Measurements from ENCODE around the gene WNT11. TPM values are rescaled to one million over a fixed set of nuclear protein-coding genes. Genes with fewer than 3 reads are reported as not detected.

The WNT11 gene
- total and polyA plus RNA-seq, 2 donors = 1.1 to 1.5 TPM

DNA sequence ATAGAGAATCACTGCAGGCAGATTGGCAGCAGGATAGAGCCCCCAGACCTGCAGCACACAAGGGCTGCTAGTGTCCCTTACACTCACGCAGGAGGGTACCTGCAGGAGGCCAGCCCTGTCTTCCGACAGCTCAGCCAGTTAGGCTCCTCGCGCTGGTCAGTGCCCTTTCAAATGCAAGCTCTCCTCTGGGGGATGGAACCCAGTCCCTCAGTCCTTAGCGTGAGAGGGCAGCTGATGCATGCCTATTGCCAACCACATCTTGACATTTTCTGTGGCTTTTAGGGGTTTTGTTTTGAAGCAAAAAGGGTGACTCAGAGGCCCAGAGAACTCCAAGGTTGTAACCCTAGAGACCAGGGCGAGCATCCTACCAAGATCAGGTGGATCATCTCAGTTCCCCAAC is 40.0 kb downstream of the WNT11 start:
- 90% methylated on average over 6 of the region's 6 CpGs for WGBS
- no peaks in the 10 kb centered on the region for H3K4me1 ChIP-seq (ENCODE audit: control insufficient read depth in 2 of 2, insufficient read depth in 2 of 2, low read length in 2 of 2)
- no peaks in the 10 kb centered on the region for H3K36me3 ChIP-seq (ENCODE audit: control insufficient read depth in 2 of 2, insufficient read depth in 2 of 2, low read length in 1 of 2)
- H3K27ac ChIP-seq (ENCODE audit: low read depth in 1 of 2, low read length in 1 of 2) = no peak overlapping the region
- no peak for DNase-seq (ENCODE audit: low read depth in 6 of 9, low spot score in 9 of 9)
- H3K9me3 ChIP-seq (ENCODE audit: control insufficient read depth in 2 of 2, insufficient read depth in 1 of 2, low read length in 1 of 2) = no peaks in the 10 kb centered on the region
- no peaks in the 10 kb centered on the region for H3K27me3 ChIP-seq (ENCODE audit: control insufficient read depth in 2 of 2, insufficient read depth in 1 of 2, low read length in 1 of 2)
- H3K4me3 ChIP-seq (ENCODE audit: low read length in 2 of 2) = no peak overlapping the region

DNA sequence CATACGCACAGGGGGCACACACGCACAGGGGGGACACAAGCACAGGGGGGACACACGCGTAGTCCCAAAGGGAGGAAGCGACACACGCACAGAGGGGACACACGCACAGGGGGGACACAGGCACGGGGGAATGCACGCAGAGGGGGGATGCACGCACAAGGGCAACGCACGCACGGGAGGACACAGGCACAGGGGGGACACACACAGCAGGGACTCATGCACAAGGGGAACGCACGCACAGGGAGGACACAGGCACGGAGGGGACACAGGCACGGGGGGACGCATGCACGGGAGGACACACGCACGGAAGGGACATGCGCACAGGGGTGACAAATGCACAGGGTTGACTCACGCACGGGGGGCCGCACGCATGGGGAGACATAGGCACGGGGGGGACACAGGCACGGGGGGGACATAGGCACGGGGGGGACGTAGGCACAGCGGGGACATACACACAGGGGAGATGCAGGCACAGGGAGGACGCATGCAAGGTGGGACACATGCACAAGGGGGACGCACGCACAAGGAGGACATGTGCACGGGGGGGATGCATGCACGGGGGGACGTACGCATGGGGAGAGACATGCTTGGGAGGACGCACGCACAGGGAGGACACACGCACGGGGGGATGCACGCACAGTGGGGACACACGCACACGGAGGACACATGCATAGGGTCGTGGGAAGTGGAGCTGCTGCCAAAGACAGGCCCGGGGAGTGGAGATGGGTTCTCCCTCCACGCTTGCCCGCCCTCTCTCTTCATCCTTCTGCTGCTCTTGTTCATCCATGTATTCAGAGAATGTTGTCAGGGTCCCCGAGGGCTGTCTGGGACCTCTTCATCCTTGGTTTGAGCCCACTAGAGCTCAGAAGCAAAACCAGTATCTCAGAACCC is 41.2 kb downstream of the WNT11 start:
- Histone ChIP-seq H3K4me1 (ENCODE audit: control insufficient read depth in 2 of 2, insufficient read depth in 2 of 2, low read length in 2 of 2) (no peaks in the 10 kb centered on the region), H3K4me3 (ENCODE audit: low read length in 2 of 2) (no peak overlapping the region), H3K27ac (ENCODE audit: low read depth in 1 of 2, low read length in 1 of 2) (no peak overlapping the region), H3K27me3 (ENCODE audit: control insufficient read depth in 2 of 2, insufficient read depth in 1 of 2, low read length in 1 of 2) (no peaks in the 10 kb centered on the region), H3K36me3 (ENCODE audit: control insufficient read depth in 2 of 2, insufficient read depth in 2 of 2, low read length in 1 of 2) (no peaks in the 10 kb centered on the region), H3K9me3 (ENCODE audit: control insufficient read depth in 2 of 2, insufficient read depth in 1 of 2, low read length in 1 of 2) (no peaks in the 10 kb centered on the region)
- no peak for DNase-seq (ENCODE audit: low read depth in 6 of 9, low spot score in 9 of 9)
- WGBS = 95% methylated on average over 50 of the region's 50 CpGs

DNA sequence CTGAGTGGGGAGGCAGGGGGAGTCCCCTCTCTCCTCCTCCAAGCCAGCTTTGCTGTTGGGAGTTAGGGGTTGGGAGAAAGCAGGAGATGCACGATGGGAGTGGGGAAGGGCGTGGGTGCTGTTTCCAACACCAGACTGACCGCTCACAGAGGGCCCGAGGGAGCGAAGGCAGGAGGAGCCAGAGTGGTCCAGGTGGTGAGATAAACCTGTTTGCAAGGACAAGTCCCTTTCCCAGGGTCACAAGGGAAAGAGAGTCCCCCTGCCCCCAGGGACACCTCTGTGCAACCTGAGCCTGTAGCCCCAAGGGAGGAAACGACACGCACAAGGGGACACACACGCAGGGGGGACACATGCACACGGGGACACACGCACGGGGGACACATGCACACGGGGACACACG is 42.2 kb downstream of the WNT11 start:
- H3K27ac ChIP-seq (ENCODE audit: low read depth in 1 of 2, low read length in 1 of 2) = no peak overlapping the region
- no peaks in the 10 kb centered on the region for H3K9me3 ChIP-seq (ENCODE audit: control insufficient read depth in 2 of 2, insufficient read depth in 1 of 2, low read length in 1 of 2)
- no peak overlapping the region for H3K4me3 ChIP-seq (ENCODE audit: low read length in 2 of 2)
- no peaks in the 10 kb centered on the region for H3K27me3 ChIP-seq (ENCODE audit: control insufficient read depth in 2 of 2, insufficient read depth in 1 of 2, low read length in 1 of 2)
- WGBS = 95% methylated on average over 13 of the region's 13 CpGs
- no peaks in the 10 kb centered on the region for H3K36me3 ChIP-seq (ENCODE audit: control insufficient read depth in 2 of 2, insufficient read depth in 2 of 2, low read length in 1 of 2)
- DNase-seq (ENCODE audit: low read depth in 6 of 9, low spot score in 9 of 9) = no peak
- no peaks in the 10 kb centered on the region for H3K4me1 ChIP-seq (ENCODE audit: control insufficient read depth in 2 of 2, insufficient read depth in 2 of 2, low read length in 2 of 2)

DNA sequence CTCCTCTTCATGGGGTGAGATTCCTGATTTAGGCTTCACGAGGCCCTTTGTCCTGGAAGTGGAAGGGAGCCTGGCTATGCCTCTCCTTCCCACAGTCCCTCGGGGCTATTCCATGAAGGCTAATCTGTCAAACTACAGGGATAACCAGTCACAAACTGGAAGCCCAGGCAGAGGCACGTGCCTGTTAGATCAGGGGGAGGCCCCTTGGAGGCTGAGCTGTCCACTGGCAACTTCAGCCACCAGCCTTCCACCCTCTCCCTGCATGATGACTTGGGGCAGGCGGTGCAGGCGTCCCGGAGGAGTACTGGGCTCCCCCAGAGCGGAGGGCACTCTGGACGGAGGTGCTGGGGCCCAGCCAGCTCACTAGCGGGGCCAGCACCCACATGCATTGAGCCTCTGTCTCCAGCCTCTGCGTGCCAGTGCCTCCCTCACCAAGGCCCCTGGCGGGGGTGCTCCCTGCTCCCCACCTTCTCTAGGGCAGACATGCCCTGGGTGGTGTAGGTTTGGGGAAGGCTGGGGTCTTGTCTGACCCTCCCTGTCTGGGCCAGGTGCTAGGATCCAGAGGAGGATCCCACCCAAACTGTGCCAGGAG is 42.9 kb downstream of the WNT11 start:
- H3K9me3 ChIP-seq (ENCODE audit: control insufficient read depth in 2 of 2, insufficient read depth in 1 of 2, low read length in 1 of 2) = no peaks in the 10 kb centered on the region
- WGBS = 96% methylated on average over 11 of the region's 11 CpGs
- H3K27me3 ChIP-seq (ENCODE audit: control insufficient read depth in 2 of 2, insufficient read depth in 1 of 2, low read length in 1 of 2) = no peaks in the 10 kb centered on the region
- no peak overlapping the region for H3K4me3 ChIP-seq (ENCODE audit: low read length in 2 of 2)
- DNase-seq (ENCODE audit: low read depth in 6 of 9, low spot score in 9 of 9) = no peak
- no peaks in the 10 kb centered on the region for H3K36me3 ChIP-seq (ENCODE audit: control insufficient read depth in 2 of 2, insufficient read depth in 2 of 2, low read length in 1 of 2)
- H3K4me1 ChIP-seq (ENCODE audit: control insufficient read depth in 2 of 2, insufficient read depth in 2 of 2, low read length in 2 of 2) = no peaks in the 10 kb centered on the region
- H3K27ac ChIP-seq (ENCODE audit: low read depth in 1 of 2, low read length in 1 of 2) = no peak overlapping the region

DNA sequence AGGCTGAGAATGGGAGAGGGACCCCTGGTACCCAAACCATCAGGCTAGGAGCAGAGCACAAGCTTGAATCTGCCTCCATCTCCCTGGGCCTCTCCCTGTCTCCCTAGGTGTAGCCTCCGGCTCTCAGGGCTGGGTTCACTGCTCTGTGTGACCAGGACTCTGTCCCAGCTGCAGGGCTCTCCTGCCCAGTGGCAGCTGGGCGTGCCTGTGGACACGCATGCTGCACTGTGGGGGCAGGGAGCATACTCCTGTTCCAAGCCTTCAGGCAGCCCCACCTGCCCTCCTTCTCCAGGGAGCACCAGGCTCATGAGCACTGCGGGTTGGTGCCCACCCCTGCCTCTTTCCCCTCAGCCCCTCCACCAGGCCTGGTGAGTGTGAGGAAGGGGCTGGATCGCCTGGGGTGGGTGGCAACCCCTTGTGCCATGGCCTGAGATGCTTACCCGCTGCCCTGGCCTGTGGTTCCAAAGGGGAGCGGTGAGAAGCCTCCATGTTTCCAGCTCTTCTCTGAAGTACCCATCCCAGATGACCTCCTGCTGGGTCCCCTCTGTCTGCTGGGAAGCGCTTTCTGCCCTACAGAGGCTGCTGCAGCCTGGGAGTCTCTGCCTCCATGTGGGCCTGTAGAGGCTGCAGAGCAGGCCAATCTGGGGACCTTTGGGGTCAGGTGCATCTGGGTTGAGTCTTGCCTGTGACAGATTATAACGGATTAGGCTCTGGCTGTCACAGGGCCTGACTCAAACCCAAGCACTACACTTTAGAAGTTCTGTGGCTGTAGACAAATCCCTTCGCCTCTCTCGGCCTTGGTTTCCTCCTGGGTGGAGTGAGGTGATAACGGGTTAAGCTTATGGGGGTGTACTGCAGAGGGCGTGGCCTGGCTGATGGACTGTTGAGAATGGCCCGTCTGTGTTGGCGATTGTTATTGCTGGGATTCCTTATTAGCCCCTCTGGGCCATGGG is 43.7 kb downstream of the WNT11 start:
- Histone ChIP-seq H3K27ac (ENCODE audit: low read depth in 1 of 2, low read length in 1 of 2) (no peak overlapping the region), H3K9me3 (ENCODE audit: control insufficient read depth in 2 of 2, insufficient read depth in 1 of 2, low read length in 1 of 2) (no peaks in the 10 kb centered on the region), H3K4me1 (ENCODE audit: control insufficient read depth in 2 of 2, insufficient read depth in 2 of 2, low read length in 2 of 2) (no peaks in the 10 kb centered on the region), H3K36me3 (ENCODE audit: control insufficient read depth in 2 of 2, insufficient read depth in 2 of 2, low read length in 1 of 2) (no peaks in the 10 kb centered on the region), H3K4me3 (ENCODE audit: low read length in 2 of 2) (no peak overlapping the region), H3K27me3 (ENCODE audit: control insufficient read depth in 2 of 2, insufficient read depth in 1 of 2, low read length in 1 of 2) (no peaks in the 10 kb centered on the region)
- no peak for DNase-seq (ENCODE audit: low read depth in 6 of 9, low spot score in 9 of 9)
- WGBS = 96% methylated on average over 15 of the region's 15 CpGs

DNA sequence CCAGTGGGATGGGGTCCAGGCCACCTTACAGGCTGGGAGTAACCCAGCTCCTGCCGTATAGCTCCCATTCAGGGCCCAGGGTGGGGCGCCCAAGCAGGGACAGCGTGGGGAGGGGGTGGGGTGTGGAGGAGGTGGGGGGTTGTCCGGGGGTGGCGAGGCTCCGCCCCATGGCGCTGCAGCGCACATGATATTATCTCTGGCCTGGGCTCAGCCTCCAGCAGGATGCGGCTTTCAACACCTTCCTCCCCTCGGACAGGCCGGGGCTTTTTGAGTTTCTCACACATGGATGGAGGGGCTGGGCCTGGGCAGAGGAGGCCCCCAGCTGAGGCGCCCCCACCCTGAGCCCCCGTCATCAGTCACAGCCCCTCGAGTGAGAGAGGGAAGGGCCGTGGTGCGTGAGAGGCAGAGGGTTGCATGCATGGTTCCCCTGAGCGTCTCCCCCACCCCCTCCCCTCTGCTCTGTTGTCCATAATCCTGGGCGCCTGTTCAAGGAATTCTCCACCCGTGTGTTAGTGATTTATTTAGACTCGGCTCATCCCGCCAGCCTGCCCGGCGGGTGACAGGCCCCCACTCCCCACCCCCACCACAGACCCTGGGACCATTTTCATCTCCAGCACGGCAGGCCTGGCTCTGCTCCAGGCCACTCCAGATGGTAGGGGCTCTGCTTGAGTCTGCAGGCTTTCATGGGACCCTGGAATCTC is 44.9 kb downstream of the WNT11 start:
- Histone ChIP-seq H3K27ac (ENCODE audit: low read depth in 1 of 2, low read length in 1 of 2) (no peak overlapping the region), H3K4me3 (ENCODE audit: low read length in 2 of 2) (no peak overlapping the region), H3K4me1 (ENCODE audit: control insufficient read depth in 2 of 2, insufficient read depth in 2 of 2, low read length in 2 of 2) (no peaks in the 10 kb centered on the region), H3K36me3 (ENCODE audit: control insufficient read depth in 2 of 2, insufficient read depth in 2 of 2, low read length in 1 of 2) (no peaks in the 10 kb centered on the region), H3K9me3 (ENCODE audit: control insufficient read depth in 2 of 2, insufficient read depth in 1 of 2, low read length in 1 of 2) (no peaks in the 10 kb centered on the region), H3K27me3 (ENCODE audit: control insufficient read depth in 2 of 2, insufficient read depth in 1 of 2, low read length in 1 of 2) (no peaks in the 10 kb centered on the region)
- 73% methylated on average over 24 of the region's 24 CpGs for WGBS
- no peak for DNase-seq (ENCODE audit: low read depth in 6 of 9, low spot score in 9 of 9)

DNA sequence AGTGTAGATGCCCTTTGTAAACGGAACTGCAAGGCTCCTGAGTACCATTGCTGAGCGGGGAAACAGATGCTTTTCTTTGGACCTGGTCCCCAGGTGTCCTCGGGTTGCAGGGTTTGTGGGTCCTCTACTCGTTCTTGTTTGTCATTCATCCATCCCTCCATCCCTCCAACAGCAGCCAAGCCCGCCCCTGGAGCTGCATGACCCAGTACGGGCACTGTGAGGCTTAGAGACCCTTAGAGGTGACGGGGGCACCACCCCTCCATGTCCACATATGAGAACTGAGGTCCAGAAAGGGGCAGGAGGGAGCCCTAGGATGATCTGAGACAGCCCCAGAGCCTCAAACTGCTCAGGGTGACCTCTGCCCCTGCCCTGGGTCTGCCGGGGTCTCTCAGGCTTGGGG is 45.4 kb downstream of the WNT11 start:
- H3K27ac ChIP-seq (ENCODE audit: low read depth in 1 of 2, low read length in 1 of 2) = no peak overlapping the region
- H3K27me3 ChIP-seq (ENCODE audit: control insufficient read depth in 2 of 2, insufficient read depth in 1 of 2, low read length in 1 of 2) = no peaks in the 10 kb centered on the region
- DNase-seq (ENCODE audit: low read depth in 6 of 9, low spot score in 9 of 9) = no peak
- no peaks in the 10 kb centered on the region for H3K4me1 ChIP-seq (ENCODE audit: control insufficient read depth in 2 of 2, insufficient read depth in 2 of 2, low read length in 2 of 2)
- no peak overlapping the region for H3K4me3 ChIP-seq (ENCODE audit: low read length in 2 of 2)
- H3K9me3 ChIP-seq (ENCODE audit: control insufficient read depth in 2 of 2, insufficient read depth in 1 of 2, low read length in 1 of 2) = no peaks in the 10 kb centered on the region
- WGBS = 93% methylated on average over 8 of the region's 8 CpGs
- no peaks in the 10 kb centered on the region for H3K36me3 ChIP-seq (ENCODE audit: control insufficient read depth in 2 of 2, insufficient read depth in 2 of 2, low read length in 1 of 2)

DNA sequence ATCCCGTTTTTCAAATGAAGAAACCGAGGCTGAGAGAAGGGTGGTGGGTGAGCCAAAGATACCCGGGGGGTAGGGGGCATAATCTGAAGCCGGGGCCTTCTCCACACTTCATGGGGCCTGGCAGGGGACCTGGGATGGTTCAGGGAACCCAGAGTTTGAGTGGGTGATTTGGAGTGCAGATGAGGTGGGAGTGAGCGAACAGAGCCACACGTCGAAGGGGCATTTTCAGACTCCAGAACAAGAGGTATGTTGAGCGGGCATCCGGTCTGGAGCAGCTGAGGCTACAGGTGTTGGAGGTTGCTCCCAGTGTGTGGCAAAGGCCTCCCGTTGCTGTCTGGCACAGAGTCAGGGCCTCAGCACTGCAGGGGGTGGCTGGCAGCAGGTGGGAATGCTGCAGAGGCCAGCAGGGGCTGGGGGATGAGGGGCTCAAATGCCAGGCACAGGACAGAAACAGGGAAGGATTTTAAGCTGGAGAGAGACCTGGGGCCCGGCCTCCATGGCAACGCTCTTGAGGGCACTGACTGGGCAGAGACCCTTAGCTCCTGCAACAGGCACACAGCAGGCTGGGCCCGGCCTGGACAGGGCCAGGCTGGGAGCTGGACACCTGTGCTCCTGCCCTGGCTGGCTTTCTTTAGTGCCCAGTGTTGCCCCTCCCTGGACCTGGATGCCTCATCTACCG is 46.2 kb downstream of the WNT11 start:
- Histone ChIP-seq H3K27me3 (ENCODE audit: control insufficient read depth in 2 of 2, insufficient read depth in 1 of 2, low read length in 1 of 2) (no peaks in the 10 kb centered on the region), H3K36me3 (ENCODE audit: control insufficient read depth in 2 of 2, insufficient read depth in 2 of 2, low read length in 1 of 2) (no peaks in the 10 kb centered on the region), H3K9me3 (ENCODE audit: control insufficient read depth in 2 of 2, insufficient read depth in 1 of 2, low read length in 1 of 2) (no peaks in the 10 kb centered on the region), H3K4me1 (ENCODE audit: control insufficient read depth in 2 of 2, insufficient read depth in 2 of 2, low read length in 2 of 2) (no peaks in the 10 kb centered on the region), H3K4me3 (ENCODE audit: low read length in 2 of 2) (no peak overlapping the region), H3K27ac (ENCODE audit: low read depth in 1 of 2, low read length in 1 of 2) (no peak overlapping the region)
- 91% methylated on average over 14 of the region's 14 CpGs for WGBS
- no peak for DNase-seq (ENCODE audit: low read depth in 6 of 9, low spot score in 9 of 9)

Data from thymus (tissue), 11 donors.